ENCODE measurements around the gene RNF128. TPM values are rescaled to one million over a fixed set of nuclear protein-coding genes. Genes with fewer than 3 reads are reported as not detected.
A peak's percentile ranks its signal among the peaks of the same experiment; 100 is the strongest.

Gene RNF128
- total and polyA plus RNA-seq, 7 donors, result 1.7 to 7.1 (median 4.8) TPM

DNA sequence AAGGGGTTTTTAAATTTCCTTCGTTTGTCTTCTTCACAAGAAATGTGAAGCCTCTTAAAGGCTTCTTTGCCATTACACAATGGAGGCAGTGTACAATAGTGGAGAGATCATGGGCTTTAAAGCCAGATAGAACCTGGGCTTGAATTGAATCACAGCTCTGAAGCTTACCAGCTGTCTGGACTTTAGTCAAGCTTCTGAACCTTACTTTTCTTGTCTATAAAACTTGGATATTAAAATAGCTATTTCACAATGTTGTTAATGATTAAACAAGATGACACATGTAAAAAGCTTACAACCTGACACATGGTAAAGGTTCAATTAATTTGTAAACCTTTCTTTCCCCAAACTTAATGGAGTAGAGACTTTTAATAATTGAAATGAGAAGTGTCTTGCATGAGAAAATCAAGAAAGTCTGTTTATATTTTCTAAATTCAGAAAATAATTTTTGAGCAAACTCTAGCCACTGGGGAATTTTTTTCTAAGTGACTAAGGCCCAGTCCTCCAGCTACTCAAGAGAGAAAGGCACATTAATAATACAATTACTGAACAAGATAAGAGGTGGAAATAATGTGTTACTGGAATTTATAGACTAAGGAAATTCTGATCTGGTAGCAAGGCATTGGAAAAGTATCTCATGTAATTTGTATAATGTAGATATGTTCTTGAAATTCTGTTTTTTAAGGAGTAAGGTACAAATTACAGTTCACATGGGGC, 54.3 kb downstream of the RNF128 start:
- Histone ChIP-seq H3K36me3 (ENCODE audit: insufficient read depth in 1 of 2, low read depth in 1 of 2) (no peaks in the 10 kb centered on the region), H3K4me3 (no peak overlapping the region), H3K27ac (no peak overlapping the region), H3K4me1 (no peaks in the 10 kb centered on the region), H3K27me3 (ENCODE audit: insufficient read depth in 3 of 3, low read length in 2 of 3) (peaks cover 0 to 20% (median 0%) of the 10 kb centered on the region in 3 donors), H3K9me3 (no peaks in the 10 kb centered on the region)
- 30 to 50% (median 43%) methylated on average over 1 of the region's 1 CpG for WGBS, 3 donors
- intact Hi-C loops (cut with DNase I), result no loop called here
- TF ChIP-seq, protein P1, sequence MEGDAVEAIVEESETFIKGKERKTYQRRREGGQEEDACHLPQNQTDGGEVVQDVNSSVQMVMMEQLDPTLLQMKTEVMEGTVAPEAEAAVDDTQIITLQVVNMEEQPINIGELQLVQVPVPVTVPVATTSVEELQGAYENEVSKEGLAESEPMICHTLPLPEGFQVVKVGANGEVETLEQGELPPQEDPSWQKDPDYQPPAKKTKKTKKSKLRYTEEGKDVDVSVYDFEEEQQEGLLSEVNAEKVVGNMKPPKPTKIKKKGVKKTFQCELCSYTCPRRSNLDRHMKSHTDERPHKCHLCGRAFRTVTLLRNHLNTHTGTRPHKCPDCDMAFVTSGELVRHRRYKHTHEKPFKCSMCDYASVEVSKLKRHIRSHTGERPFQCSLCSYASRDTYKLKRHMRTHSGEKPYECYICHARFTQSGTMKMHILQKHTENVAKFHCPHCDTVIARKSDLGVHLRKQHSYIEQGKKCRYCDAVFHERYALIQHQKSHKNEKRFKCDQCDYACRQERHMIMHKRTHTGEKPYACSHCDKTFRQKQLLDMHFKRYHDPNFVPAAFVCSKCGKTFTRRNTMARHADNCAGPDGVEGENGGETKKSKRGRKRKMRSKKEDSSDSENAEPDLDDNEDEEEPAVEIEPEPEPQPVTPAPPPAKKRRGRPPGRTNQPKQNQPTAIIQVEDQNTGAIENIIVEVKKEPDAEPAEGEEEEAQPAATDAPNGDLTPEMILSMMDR (IDR thresholded peaks at IDR 0.05), result no peak
- DNase-seq (no peak), ATAC-seq (no peak)

DNA sequence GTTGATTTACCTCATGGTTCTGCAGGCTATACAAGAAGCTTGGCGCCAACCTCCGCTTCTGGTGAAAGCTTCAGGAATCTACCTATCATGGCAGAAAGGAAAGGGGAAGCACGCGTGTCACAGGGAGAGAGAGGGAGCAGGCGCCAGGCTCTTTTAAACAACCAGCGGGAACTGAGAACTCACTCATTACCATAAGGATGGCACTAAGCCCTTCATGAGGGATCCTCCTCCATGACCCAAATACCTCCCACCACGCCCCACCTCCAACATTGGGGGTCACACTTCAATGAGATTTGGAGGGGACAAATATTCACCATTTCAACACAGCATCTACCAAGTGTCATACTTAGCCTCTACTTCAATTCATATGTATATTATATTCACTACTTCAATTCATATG, 57.2 kb downstream of the RNF128 start:
- intact Hi-C loops (cut with DNase I), result no loop called here
- 39 to 63% (median 46%) methylated on average over 5 to 7 of the region's 7 CpGs for WGBS, 3 donors

DNA sequence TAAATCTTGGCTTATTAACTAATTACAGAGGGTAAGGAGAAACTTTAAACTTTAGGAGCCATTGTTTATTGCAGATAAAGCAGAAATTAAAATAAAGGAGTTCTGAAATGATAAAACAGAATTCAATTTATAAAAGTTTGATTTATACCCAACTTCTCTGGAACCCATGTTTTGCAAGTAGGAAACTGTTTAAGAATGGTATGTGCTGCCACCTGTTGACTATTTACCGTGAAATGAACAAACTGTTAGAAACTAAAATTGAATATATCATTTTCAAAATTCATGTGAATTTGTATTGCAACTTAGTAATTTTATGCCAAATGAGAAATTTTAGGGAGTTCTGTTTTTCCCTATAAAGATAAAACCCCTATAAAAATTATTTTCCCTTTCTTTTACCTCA, 65.0 kb downstream of the RNF128 start:
- peaks cover 0 to under 1% (median 0%) of the 10 kb centered on the region in 3 donors for H3K27me3 ChIP-seq (ENCODE audit: insufficient read depth in 3 of 3, low read length in 2 of 3)
- ATAC-seq (no peak), DNase-seq (no peak)
- no peak overlapping the region for H3K4me3 ChIP-seq
- WGBS, 3 donors, result 4 to 14% (median 6%) methylated on average over 1 of the region's 1 CpG
- no peaks in the 10 kb centered on the region for H3K9me3 ChIP-seq
- TF ChIP-seq, protein P1 (IDR thresholded peaks at IDR 0.05), result peak; percentile 42
- H3K4me1 ChIP-seq, result no peaks in the 10 kb centered on the region
- no peaks in the 10 kb centered on the region for H3K36me3 ChIP-seq (ENCODE audit: insufficient read depth in 1 of 2, low read depth in 1 of 2)
- no peak overlapping the region for H3K27ac ChIP-seq
- intact Hi-C loops (cut with DNase I), result loop anchor here (5.0 to 10.0 kb wide), 2 partner anchors 307 to 309 kb away; no protein-coding TSS in a partner anchor

More for the DNA sequence above, 57.2 kb downstream of the RNF128 start:
- no peaks in the 10 kb centered on the region for H3K9me3 ChIP-seq
- peaks cover 0 to 24% (median 0%) of the 10 kb centered on the region in 3 donors for H3K27me3 ChIP-seq (ENCODE audit: insufficient read depth in 3 of 3, low read length in 2 of 3)
- no peak overlapping the region for H3K27ac ChIP-seq
- TF ChIP-seq, protein P1 (IDR thresholded peaks at IDR 0.05), result no peak
- H3K4me3 ChIP-seq, result no peak overlapping the region
- H3K36me3 ChIP-seq (ENCODE audit: insufficient read depth in 1 of 2, low read depth in 1 of 2), result no peaks in the 10 kb centered on the region
- DNase-seq (no peak), ATAC-seq (no peak)
- H3K4me1 ChIP-seq, result no peaks in the 10 kb centered on the region

DNA sequence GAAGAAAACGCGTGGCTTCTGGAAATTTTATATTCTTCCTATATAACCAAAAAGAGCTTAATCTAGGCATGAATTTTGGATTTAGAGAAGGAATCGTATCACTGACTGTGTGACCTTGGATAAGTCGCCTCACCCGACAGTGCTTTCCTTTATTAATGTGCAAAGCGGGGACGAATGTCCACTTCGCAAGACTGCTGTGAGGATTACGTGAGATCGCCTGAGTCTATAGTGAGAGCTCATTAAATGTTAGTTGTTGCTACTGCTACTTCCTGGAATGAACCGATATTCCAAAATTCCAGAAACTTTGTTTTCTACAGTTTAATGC, 75.5 kb downstream of the RNF128 start:
- no peaks in the 10 kb centered on the region for H3K4me1 ChIP-seq
- intact Hi-C loops (cut with DNase I), result no loop called here
- DNase-seq (no peak), ATAC-seq (no peak)
- H3K4me3 ChIP-seq, result peak overlapping the region; percentile 72
- H3K9me3 ChIP-seq, result no peaks in the 10 kb centered on the region
- H3K27me3 ChIP-seq (ENCODE audit: insufficient read depth in 3 of 3, low read length in 2 of 3), result peaks cover 0 to 32% (median 0%) of the 10 kb centered on the region in 3 donors
- 1 to 33% (median 3%) methylated on average over 11 of the region's 11 CpGs for WGBS, 3 donors
- TF ChIP-seq, protein P1 (IDR thresholded peaks at IDR 0.05), result no peak
- no peak overlapping the region for H3K27ac ChIP-seq
- H3K36me3 ChIP-seq (ENCODE audit: insufficient read depth in 1 of 2, low read depth in 1 of 2), result no peaks in the 10 kb centered on the region

All from psoas muscle (tissue), 8 donors.